Mucosa of stomach (tissue), 1 donor: ENCODE measurements around the gene CINP.

Experiments used
- H3K27me3 ChIP-seq: one replicate; pipeline ENCODE4 v1.7.0; 2013; ENCODE audit warnings: mild to moderate bottlenecking, low read length; ENCODE audit not compliant: control insufficient read depth, insufficient read depth
- H3K36me3 ChIP-seq: one replicate; pipeline ENCODE4 v1.7.0; 2013; ENCODE audit warnings: low read length; ENCODE audit not compliant: control insufficient read depth, insufficient read depth
- H3K4me1 ChIP-seq: one replicate; pipeline ENCODE4 v1.7.0; 2013; ENCODE audit warnings: mild to moderate bottlenecking, low read length; ENCODE audit not compliant: control insufficient read depth, insufficient read depth
- H3K4me3 ChIP-seq: one replicate; pipeline ENCODE4 v1.7.0; 2013; ENCODE audit warnings: low read length
- H3K9ac ChIP-seq: one replicate; pipeline ENCODE4 v1.7.0; 2013; ENCODE audit warnings: mild to moderate bottlenecking, low read length, moderate library complexity
- H3K9me3 ChIP-seq: one replicate; pipeline ENCODE4 v1.7.0; 2013; ENCODE audit warnings: mild to moderate bottlenecking, low read length, moderate library complexity; ENCODE audit not compliant: control insufficient read depth
- donor health status: Pancreatic carcinoma.

Gene CINP

DNA sequence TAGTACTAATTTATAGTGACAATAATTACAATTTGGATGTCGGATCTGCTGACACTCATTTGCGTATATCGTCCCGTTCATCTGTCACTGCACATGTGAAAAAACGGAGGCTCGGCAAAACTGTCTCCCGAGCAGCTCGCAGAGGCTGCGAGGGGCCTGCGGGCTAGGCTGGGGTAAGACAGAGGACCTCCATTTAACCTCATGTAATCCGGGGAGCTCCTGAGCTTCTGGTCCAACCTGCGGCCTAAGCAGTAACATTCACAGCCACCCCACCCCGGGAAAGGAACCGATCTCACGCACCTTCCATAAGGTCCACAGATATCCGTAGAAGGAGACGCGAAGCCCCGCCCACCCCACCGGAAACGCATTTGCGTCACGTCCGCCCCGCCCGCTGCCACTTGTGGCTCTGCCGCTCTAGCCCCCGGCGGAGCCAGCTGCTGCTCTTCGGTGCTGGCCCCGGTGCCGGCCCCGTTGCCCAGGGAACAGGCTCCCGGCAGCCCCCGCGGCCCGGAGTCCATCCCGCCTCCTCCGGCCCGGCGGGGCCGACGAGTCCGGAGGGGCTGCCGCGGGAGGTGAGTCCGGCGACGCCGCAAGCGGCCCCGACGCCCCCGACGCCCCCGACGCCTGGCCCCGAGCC, at the start of gene CINP, which contains the start of gene TECPR2:
CINP (minus strand) TSS at position 346 of the 637 bp plus-strand sequence; CDS start at position 307, 39 bp downstream.
TECPR2 (plus strand) TSS at position 397 of the 637 bp plus-strand sequence. CDS start 13,781 bp downstream, outside the sequence.
- Histone ChIP-seq H3K9ac (peak within 1 kb of the TSS; percentile 91), H3K36me3 (no peaks in the 10 kb centered on the region), H3K4me3 (peak within 1 kb of the TSS; percentile 68), H3K27me3 (no peaks in the 10 kb centered on the region), H3K9me3 (no peaks in the 10 kb centered on the region), H3K4me1 (peaks cover 15% of the 10 kb centered on the region)

GRCh38 chr14:102408724-102409123, 46.0 kb upstream of the CINP start:
- no peak overlapping the region for H3K4me3 ChIP-seq
- no peaks in the 10 kb centered on the region for H3K4me1 ChIP-seq
- H3K36me3 ChIP-seq, result no peaks in the 10 kb centered on the region
- no peak overlapping the region for H3K9ac ChIP-seq
- no peaks in the 10 kb centered on the region for H3K27me3 ChIP-seq
- H3K9me3 ChIP-seq, result no peaks in the 10 kb centered on the region

DNA sequence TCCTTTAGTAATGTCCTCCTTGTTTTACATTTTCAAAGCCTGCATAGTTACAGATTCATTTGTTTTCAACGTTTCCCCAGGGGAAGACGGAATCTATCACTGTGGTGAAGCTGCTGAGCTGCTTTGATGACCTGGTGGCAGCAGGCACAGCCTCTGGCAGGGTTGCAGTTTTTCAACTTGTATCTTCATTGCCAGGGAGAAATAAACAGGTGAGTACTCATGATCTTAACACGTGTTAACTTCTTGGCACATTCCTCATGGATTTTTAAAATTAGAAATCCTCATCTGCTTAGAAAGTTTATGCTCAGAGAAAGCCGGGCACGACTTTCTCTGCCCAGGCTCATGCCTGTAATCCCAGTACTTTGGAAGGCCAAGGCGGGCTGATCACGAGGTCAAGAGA, 44.6 kb upstream of the CINP start:
- Histone ChIP-seq H3K36me3 (no peaks in the 10 kb centered on the region), H3K4me1 (no peaks in the 10 kb centered on the region), H3K9me3 (no peaks in the 10 kb centered on the region), H3K4me3 (no peak overlapping the region), H3K9ac (no peak overlapping the region), H3K27me3 (no peaks in the 10 kb centered on the region)

- no peaks in the 10 kb centered on the region for H3K27me3 ChIP-seq
- no peaks in the 10 kb centered on the region for H3K9me3 ChIP-seq
- H3K4me1 ChIP-seq, result no peaks in the 10 kb centered on the region
- no peaks in the 10 kb centered on the region for H3K36me3 ChIP-seq
- no peak overlapping the region for H3K9ac ChIP-seq
- no peak overlapping the region for H3K4me3 ChIP-seq
These were observed 40.3 kb upstream of the CINP start for GRCh38 chr14:102403028-102403427.

- H3K9ac ChIP-seq, result no peak overlapping the region
- H3K4me3 ChIP-seq, result no peak overlapping the region
These were observed 33.8 kb upstream of the CINP start for GRCh38 chr14:102396521-102396920.

GRCh38 chr14:102394717-102395375, 32.2 kb upstream of the CINP start:
- Histone ChIP-seq H3K9me3 (no peaks in the 10 kb centered on the region), H3K36me3 (no peaks in the 10 kb centered on the region), H3K4me3 (no peak overlapping the region), H3K9ac (no peak overlapping the region), H3K27me3 (no peaks in the 10 kb centered on the region), H3K4me1 (no peaks in the 10 kb centered on the region)

More at GRCh38 chr14:102396521-102396920, 33.8 kb upstream of the CINP start:
- Histone ChIP-seq H3K4me1 (no peaks in the 10 kb centered on the region), H3K9me3 (no peaks in the 10 kb centered on the region), H3K27me3 (no peaks in the 10 kb centered on the region), H3K36me3 (no peaks in the 10 kb centered on the region)

- no peak overlapping the region for H3K9ac ChIP-seq
- H3K9me3 ChIP-seq, result no peaks in the 10 kb centered on the region
- no peak overlapping the region for H3K4me3 ChIP-seq
- no peaks in the 10 kb centered on the region for H3K36me3 ChIP-seq
- H3K27me3 ChIP-seq, result no peaks in the 10 kb centered on the region
- no peaks in the 10 kb centered on the region for H3K4me1 ChIP-seq
These were observed 29.8 kb upstream of the CINP start for GRCh38 chr14:102392506-102392905.

DNA sequence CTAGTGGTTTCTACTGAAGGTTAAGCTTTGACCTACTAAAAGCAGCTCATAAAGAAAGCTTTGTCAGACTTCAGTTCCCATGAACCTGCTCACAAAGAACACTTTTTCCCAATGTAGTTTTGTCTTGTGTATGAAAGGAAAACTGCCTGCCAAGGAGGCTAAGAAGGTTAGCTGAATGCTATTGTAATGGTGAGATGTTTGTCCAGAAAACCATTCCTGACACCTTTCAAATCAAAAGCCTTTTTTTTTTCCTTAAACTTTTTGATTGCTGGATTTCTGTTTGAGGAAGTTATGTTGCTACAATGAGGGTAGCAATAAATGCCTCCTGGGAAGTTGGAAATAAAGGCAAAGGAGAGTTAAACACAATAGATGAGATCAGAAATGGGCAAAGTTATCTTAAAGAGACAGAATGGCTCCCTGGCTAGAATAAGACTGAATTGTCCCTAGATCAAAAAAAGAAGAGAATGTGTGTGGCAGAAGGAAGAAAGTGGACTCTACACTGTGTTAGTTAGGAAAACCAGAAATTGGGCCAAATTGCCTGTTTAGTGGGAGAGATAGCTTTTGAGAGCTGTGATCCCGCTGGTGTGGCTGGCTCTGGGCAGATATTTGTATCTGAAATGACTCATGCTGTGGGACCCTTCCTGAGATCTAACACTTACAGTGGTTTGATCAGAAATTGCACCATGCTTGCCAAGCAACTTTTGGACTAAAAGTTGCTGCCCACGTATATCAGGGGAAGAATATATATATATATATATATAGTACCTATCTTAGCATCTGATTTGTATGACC, 27.6 kb upstream of the CINP start:
- H3K9ac ChIP-seq, result no peak overlapping the region
- no peaks in the 10 kb centered on the region for H3K36me3 ChIP-seq
- H3K4me1 ChIP-seq, result no peaks in the 10 kb centered on the region
- H3K27me3 ChIP-seq, result no peaks in the 10 kb centered on the region
- no peak overlapping the region for H3K4me3 ChIP-seq
- no peaks in the 10 kb centered on the region for H3K9me3 ChIP-seq

DNA sequence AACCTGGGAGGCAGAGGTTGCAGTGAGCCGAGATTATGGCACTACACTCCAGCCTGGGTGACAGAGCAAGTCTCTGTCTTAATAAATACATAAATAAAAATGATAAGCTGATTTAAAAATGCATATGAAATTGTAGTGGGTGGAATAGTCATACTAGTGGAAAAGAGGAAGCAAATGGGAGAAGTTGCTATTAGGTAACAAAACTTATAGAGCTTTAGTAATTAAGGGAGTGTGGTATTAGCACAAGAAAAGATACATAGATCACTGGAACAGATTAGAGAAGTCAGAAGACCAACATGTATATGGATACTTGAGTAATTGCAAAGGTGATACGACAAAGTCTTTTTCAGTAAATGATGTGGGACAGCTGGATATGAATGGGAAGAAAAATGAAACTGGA, 26.6 kb upstream of the CINP start:
- no peak overlapping the region for H3K9ac ChIP-seq
- no peak overlapping the region for H3K4me3 ChIP-seq
- H3K36me3 ChIP-seq, result no peaks in the 10 kb centered on the region
- H3K4me1 ChIP-seq, result no peaks in the 10 kb centered on the region
- H3K9me3 ChIP-seq, result no peaks in the 10 kb centered on the region
- no peaks in the 10 kb centered on the region for H3K27me3 ChIP-seq

GRCh38 chr14:102387086-102387485, 24.4 kb upstream of the CINP start:
- no peaks in the 10 kb centered on the region for H3K9me3 ChIP-seq
- no peaks in the 10 kb centered on the region for H3K27me3 ChIP-seq
- no peaks in the 10 kb centered on the region for H3K4me1 ChIP-seq
- H3K4me3 ChIP-seq, result no peak overlapping the region
- no peak overlapping the region for H3K9ac ChIP-seq
- H3K36me3 ChIP-seq, result no peaks in the 10 kb centered on the region

DNA sequence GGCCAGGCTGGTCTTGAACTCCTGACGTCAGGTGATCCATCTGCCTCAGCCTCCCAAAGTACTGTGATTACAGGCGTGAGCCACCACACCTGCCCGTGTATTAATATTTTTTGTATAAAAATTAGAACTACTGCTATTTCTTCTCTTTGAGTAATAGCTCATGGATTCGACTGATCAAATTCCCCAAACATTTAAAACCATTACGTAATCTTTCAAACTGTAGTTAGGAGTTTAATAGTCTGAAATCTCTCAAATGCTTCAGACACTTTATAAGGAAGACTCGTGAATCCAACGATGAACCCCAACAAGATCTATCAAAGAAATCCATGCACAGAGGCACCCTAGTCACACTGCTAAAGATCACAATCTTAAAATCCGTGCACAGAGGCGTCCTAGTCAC, 16.1 kb upstream of the CINP start:
- no peaks in the 10 kb centered on the region for H3K4me1 ChIP-seq
- no peak overlapping the region for H3K9ac ChIP-seq
- H3K27me3 ChIP-seq, result no peaks in the 10 kb centered on the region
- no peak overlapping the region for H3K4me3 ChIP-seq
- H3K36me3 ChIP-seq, result no peaks in the 10 kb centered on the region
- H3K9me3 ChIP-seq, result no peaks in the 10 kb centered on the region

- H3K9ac ChIP-seq, result no peak overlapping the region
- no peaks in the 10 kb centered on the region for H3K4me1 ChIP-seq
- no peaks in the 10 kb centered on the region for H3K36me3 ChIP-seq
- no peaks in the 10 kb centered on the region for H3K27me3 ChIP-seq
- H3K4me3 ChIP-seq, result no peak overlapping the region
- no peaks in the 10 kb centered on the region for H3K9me3 ChIP-seq
These were observed 15.0 kb upstream of the CINP start for GRCh38 chr14:102377696-102378095.
